ENCODE measurements around the gene EXOC3. TPM values are rescaled to one million over a fixed set of nuclear protein-coding genes. Genes with fewer than 3 reads are reported as not detected.
"Not testable (repeated sequence)": the region's sequence is repeated elsewhere in the genome, so short reads cannot be mapped to it uniquely, and the experiment has no call there.

Gene EXOC3
- total RNA-seq, 1 donor from 2014 or later = 64.6 TPM

DNA sequence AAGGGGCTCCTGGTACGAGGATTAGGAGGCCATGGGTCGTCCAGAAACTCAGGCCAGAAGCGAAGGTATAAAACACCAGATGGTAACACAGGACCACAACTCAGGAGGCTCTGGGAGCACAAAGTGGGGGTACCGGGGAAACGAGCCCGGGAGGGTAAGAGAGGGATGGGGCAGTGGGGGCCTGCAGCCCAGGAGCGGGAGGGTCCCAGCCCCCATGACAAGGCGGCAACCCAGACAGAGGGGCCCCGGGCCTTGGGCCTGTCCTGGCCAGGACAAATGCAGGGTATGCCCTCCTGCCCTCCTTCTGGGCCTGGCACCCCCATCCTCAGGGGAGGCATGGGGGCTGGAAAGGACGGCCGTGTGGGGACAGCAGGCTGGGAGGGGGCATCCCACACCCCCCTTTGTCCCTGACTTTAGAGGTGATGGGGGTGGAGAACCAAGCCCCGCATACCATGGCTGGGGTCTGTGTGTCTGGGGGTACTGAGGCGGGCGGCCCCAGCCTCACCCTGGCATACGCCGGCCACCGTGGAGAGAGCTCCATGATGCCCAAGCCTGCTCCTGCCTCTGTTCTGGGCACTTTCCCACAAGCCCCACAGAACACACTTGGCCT is 47.0 kb upstream of the EXOC3 start:
- no peak for TF ChIP-seq CTCF (conservative IDR thresholded peaks at IDR 0.05)
- no peak overlapping the region for H3K27ac Mint-ChIP-seq
- H3K4me3 Mint-ChIP-seq = no peak overlapping the region
- no peaks in the 10 kb centered on the region for H3K9me3 Mint-ChIP-seq
- no peaks in the 10 kb centered on the region for H3K36me3 Mint-ChIP-seq
- H3K27me3 Mint-ChIP-seq = no peaks in the 10 kb centered on the region
- DNase-seq (ENCODE audit: extremely low spot score, unreplicated experiment) = peak; percentile 55
- peaks cover 31% of the 10 kb centered on the region for H3K4me1 Mint-ChIP-seq (ENCODE audit: unreplicated experiment)

- Mint-ChIP-seq H3K27me3 (no peaks in the 10 kb centered on the region), H3K27ac (no peak overlapping the region), H3K4me3 (no peak overlapping the region), H3K4me1 (ENCODE audit: unreplicated experiment) (peaks cover 31% of the 10 kb centered on the region), H3K9me3 (no peaks in the 10 kb centered on the region), H3K36me3 (no peaks in the 10 kb centered on the region)
- TF ChIP-seq CTCF (conservative IDR thresholded peaks at IDR 0.05) = no peak
- DNase-seq (ENCODE audit: extremely low spot score, unreplicated experiment) = peak; percentile 58
Measured at GRCh38 chr5:396531-396961, 46.4 kb upstream of the EXOC3 start.

GRCh38 chr5:398141-398474 is 44.9 kb upstream of the EXOC3 start:
- peak; percentile 52 for DNase-seq (ENCODE audit: extremely low spot score, unreplicated experiment)
- H3K36me3 Mint-ChIP-seq, H3K27me3 Mint-ChIP-seq, H3K27ac Mint-ChIP-seq, H3K9me3 Mint-ChIP-seq, H3K4me3 Mint-ChIP-seq: not testable (repeated sequence)
- H3K4me1 Mint-ChIP-seq (ENCODE audit: unreplicated experiment) = peaks cover 23% of the 10 kb centered on the region

DNA sequence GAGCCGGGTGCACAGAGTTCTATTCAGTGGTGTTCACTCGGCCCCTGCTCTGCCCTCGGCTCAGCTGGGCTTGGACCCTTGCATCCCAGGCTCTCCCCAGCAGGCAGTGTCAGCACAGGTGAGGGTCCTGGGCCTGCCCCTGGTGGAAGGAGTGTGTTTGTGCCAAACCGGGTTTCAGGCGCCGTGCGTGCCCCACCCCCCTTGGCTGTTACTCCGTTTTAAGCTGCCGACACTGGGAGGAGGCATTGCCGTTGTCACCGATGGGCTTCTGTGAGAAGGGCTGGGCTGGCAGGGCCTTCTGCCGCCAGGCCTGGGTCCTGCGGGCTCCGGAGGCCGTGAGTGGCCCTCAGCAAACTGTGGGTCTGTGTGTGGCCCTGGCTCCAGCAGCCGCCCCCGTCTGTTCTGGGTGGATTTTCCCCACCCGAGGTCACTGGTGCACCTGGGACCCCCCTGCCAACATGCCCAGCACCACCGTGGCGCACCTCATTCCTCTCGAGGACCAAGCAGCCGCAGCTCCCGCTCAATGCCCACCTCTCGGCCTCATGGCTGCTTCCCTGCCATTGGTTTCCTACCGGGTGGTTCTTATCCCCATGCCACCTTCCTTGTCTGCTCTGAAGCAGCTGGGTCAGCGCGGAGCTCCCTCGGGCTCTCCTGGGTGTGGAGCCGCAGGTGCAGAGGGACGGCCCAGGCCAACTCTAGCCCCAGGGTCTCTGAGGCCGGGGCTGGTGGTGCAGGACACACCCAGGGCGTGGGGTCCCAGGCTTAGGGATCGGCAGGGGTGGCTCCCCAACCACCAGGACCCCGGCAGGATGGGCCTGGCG is 44.3 kb upstream of the EXOC3 start:
- peak; percentile 67 for DNase-seq (ENCODE audit: extremely low spot score, unreplicated experiment)
- Mint-ChIP-seq H3K4me3 (no peak overlapping the region), H3K9me3 (no peaks in the 10 kb centered on the region), H3K36me3 (no peaks in the 10 kb centered on the region), H3K27ac (no peak overlapping the region), H3K27me3 (no peaks in the 10 kb centered on the region), H3K4me1 (ENCODE audit: unreplicated experiment) (peaks cover 20% of the 10 kb centered on the region)
- no peak for TF ChIP-seq CTCF (conservative IDR thresholded peaks at IDR 0.05)

DNA sequence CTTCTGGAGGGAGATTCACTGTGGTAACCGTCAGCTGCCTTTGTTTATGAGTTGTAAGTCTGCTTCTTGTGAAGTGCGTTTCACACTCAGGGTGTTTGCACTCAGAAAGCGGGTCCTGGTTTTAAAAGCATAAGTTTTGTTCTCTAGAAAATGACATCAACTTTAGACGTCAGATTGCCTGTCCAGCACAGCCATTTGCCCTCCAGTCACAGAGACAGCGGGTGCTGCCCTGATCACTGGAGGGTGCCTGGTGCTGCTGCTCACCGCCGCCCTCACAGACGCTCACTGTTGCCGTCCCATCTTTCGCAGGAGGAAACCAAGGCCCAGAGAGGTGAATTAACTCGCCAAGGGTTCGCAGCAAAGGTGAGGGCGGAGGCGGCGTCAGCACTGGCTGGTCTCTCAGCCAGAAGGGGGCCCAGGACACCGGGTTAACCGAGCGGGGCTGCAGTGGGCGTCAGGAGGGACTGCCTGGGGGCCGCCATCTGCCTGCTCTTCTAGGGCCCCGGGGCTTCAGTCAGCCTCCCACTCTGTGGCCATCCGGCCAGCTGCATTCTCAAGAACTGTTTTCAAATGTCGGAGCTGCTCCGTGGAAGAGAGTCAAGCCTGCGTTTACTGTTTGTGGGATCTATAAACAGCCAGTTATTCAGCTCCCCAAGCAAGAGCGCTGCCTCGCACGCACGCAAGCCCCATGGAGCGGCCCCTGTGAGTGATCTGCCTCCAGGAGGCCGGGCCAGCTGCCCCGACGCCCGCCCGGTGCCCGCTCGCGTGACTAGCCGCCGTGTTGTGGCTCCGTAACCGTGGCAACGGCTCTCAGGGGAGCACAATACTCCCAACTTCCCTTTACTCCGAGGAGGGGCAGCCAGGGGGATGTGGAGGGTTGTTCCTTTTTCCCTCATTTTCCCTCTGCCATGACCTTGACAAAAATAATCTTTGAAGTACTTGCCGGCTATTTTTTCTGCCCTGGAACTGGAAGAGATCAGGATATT is 43.4 kb upstream of the EXOC3 start:
- no peaks in the 10 kb centered on the region for H3K27me3 Mint-ChIP-seq
- peak overlapping the region; percentile 66 for H3K4me3 Mint-ChIP-seq
- H3K4me1 Mint-ChIP-seq (ENCODE audit: unreplicated experiment) = peaks cover 19% of the 10 kb centered on the region
- H3K36me3 Mint-ChIP-seq = no peaks in the 10 kb centered on the region
- peak overlapping the region; percentile 90 for H3K27ac Mint-ChIP-seq
- TF ChIP-seq CTCF (conservative IDR thresholded peaks at IDR 0.05) = no peak
- peak; percentile 89 for DNase-seq (ENCODE audit: extremely low spot score, unreplicated experiment)
- no peaks in the 10 kb centered on the region for H3K9me3 Mint-ChIP-seq
